Limb (tissue), 2 donors: Measurements from ENCODE around the gene IDNK.

Experiments
- DNase-seq, 2 donors: peaks; one replicate each; pipeline ENCODE4 v3.0.0-alpha.2; 2016; ENCODE audit errors: extremely low spot score in 2 of 2

IDNK gene

DNA sequence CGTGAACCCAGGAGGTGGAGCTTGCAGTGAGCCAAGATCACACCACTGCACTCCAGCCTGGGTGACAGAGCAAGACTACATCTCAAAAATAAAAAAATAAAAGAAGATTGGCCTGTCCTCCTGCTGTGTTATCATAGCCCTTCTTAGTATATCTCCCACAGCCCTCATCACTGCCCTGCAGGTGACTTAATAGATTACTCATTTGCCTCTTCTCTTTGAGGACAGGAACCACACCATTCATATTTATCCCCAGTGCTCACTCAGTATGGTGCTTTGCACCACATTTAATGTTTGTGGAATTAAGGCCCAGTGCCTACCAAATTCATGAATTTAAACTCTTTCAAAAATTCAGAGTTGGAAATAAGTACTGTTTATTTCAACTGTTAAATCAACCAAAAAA lies 10.3 kb downstream of the IDNK start:
- DNase-seq, result no peak

GRCh38 chr9:83633676-83634075 lies 10.7 kb downstream of the IDNK start:
- DNase-seq, result no peak

DNA sequence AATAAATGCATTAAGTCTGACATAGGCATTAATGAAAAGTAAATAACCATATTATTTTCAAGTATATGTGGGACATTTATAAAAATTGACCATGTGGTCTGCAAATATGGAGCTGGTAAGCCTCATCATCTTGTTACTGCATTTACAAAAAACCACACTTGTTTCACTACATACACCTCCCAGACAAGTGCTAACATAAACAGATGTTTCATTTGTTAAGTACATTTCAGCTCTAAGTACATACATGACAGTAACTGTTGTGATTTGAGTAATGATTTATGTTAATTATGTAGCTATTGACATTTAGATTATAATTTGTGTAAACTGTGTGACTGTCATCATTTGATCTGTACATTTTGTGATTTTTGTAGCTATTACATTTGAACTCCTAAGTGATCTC lies 13.9 kb downstream of the IDNK start:
- no peak for DNase-seq

DNA sequence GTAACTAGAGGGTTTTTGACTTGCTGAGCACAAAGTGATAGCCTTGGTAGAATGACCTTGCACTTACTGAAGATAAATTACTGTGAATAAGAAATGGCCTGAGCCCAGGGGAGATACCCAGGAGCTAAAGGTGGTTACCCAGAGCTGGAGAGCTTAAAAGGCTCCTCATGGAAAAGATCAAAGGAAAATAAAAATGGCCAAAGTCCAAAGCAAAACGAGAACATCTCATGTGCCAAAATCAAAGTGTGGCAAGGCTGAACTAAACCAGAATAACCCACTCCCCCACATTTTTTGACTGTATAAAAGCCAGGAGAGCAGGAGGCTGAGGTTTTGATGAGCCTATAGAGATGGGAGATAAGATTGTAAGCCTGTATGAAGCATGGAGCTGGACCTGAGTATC lies 14.4 kb downstream of the IDNK start:
- no peak for DNase-seq

GRCh38 chr9:83639266-83639665 lies 16.3 kb downstream of the IDNK start:
- no peak for DNase-seq

DNA sequence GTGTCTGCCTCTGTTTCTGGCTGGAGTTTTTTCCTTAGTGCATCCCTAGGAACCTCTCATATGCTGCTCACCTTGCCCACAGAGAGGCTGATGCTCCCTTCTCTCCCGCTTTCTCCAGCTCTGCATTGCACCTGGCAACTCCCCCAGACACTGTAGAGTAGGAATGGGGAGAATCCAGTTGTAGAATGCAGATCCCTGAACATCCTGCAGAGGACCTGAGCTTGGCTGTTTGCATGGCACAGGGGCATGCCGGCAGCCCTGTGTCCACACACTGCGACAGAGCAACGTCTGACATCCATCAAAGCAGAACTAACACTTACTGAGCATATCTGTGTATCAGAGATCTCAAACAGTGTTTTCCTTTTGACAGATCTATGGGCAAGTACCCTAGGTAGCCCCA lies 19.9 kb downstream of the IDNK start:
- no peak for DNase-seq

GRCh38 chr9:83646500-83647239 lies 23.7 kb downstream of the IDNK start:
- peak in 1 of 2 donors; percentile 11 for DNase-seq

- DNase-seq, result peak in 1 of 2 donors; percentile 66
Measured at GRCh38 chr9:83649080-83649479, 26.1 kb downstream of the IDNK start.

- no peak for DNase-seq
Measured at GRCh38 chr9:83649515-83649914, 26.6 kb downstream of the IDNK start.

DNA sequence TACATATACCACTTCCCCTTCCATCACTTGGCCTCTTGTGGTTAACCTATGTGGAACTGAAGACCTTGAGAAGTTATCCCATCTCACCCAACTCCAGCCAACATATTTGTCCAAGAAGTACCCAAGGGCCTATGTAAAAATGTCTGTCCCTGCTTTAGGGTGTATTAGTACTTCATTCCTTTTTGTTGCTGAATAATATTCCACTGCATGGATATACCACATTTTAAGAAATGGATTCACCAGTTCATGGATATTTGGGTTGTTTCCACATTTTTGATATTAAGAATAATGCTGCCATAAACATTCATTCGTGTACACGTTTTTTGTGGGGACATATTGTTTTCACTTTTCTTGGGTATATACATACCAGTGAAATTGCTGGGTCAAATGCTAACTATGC lies 28.6 kb downstream of the IDNK start:
- no peak for DNase-seq

GRCh38 chr9:83652433-83652832 lies 29.5 kb downstream of the IDNK start:
- no peak for DNase-seq

GRCh38 chr9:83655433-83655832 lies 32.5 kb downstream of the IDNK start:
- DNase-seq, result no peak

- no peak for DNase-seq
Measured at GRCh38 chr9:83656032-83656680, 33.2 kb downstream of the IDNK start.

- no peak for DNase-seq
Measured at GRCh38 chr9:83656952-83657351, 34.0 kb downstream of the IDNK start.

DNA sequence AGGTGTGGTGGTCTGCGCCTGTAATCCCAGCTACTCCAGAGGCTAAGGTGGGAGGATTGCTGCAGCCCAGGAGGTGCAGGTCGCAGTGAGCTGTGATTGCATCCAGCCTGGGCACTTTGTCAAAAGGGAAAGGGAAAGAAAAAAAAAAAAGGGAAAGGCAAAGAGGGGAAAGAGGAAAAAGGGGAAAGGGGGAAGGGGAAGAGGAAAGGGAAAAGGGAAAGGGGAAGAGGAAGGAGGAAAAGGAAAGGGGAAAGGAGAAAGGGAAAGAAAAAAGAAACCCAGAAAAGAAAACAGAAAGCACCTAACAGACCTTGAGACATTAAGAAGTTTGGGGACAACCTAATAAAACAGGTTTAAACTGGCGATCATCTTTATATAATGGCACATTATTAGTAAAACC lies 40.0 kb downstream of the IDNK start:
- DNase-seq, result no peak

GRCh38 chr9:83665580-83666200 lies 42.7 kb downstream of the IDNK start:
- DNase-seq, result no peak

DNA sequence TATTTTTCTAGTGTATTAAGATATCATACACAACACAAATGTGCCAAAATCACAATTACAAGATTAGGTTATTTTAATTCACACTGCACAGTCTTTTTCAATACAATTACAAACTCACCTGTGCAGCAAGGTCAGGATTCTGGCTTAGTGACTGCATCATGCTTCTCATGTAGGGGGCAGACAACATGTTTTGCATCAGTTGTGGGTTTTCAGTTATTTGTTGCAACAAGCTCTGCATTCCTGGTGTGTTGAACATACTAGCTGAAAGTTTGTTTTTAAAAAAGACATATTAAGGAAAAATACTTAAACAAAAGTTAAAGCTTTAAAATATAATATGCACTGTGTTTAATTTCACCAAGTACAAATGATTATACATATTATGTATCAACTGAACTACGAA lies 46.1 kb downstream of the IDNK start:
- no peak for DNase-seq

- no peak for DNase-seq
Measured at GRCh38 chr9:83670381-83670780, 47.4 kb downstream of the IDNK start.

GRCh38 chr9:83671451-83671850 lies 48.5 kb downstream of the IDNK start:
- DNase-seq, result no peak

- DNase-seq, result no peak
Measured at GRCh38 chr9:83675466-83675865, 52.5 kb downstream of the IDNK start.

DNA sequence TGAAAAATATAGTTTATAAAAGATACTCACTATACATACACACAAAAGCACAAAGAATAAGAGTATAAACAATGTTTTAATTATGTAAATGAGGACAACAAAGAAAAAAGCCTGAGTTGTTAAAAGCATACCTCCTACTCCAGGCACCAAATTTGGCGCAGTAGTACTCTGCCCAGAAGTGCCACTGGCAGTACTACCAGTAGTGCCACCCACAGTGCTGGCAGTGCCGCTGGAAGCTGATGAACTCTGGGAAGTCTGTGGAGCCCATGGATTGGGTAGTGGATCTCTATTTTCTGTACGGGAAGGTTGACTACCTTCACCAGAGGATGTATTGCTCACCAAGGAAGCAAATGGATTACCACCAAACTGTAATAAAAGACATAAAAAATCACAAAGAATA lies 54.7 kb downstream of the IDNK start:
- DNase-seq, result no peak

GRCh38 chr9:83680233-83680632 lies 57.3 kb downstream of the IDNK start:
- DNase-seq, result no peak

DNA sequence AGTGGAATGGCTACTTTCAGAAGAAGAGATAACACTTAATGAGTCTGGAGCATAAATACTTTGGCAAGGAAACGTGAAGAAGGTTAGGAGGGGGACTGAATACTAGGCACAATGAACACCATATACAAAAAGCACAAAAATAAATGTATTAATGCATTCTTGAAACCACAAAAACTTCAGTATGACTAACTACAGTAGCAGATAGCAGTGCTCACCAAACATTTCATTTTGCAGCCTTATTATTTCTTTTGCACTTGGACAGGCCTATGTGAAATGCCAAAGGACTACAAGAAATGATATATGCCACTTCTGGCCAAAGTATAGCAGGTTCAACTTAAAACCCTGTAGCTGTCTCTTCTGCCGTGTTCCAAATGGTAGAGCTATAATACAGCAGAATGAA lies 58.5 kb downstream of the IDNK start:
- no peak for DNase-seq
